HK-2 (cell line): Measurements from ENCODE around the gene CMTM7.
A peak's percentile ranks its signal among the peaks of the same experiment; 100 is the strongest.

Source experiments
- DNase-seq: peaks from one replicate; pipeline ENCODE4 v3.0.0-alpha.2; 2018; ENCODE audit not compliant: unreplicated experiment

Gene CMTM7, protein sequence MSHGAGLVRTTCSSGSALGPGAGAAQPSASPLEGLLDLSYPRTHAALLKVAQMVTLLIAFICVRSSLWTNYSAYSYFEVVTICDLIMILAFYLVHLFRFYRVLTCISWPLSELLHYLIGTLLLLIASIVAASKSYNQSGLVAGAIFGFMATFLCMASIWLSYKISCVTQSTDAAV

GRCh38 chr3:32391643-32392535, at the start of gene CMTM7:
Gene CMTM7, plus strand, starts transcription at chr3:32391853. Its CDS starts 54 bp downstream, at chr3:32391907.
- DNase-seq, result peak; percentile 78

GRCh38 chr3:32347343-32348125, 44.1 kb upstream of the CMTM7 start:
- DNase-seq, result no peak

GRCh38 chr3:32349184-32349583, 42.5 kb upstream of the CMTM7 start:
- no peak for DNase-seq

DNA sequence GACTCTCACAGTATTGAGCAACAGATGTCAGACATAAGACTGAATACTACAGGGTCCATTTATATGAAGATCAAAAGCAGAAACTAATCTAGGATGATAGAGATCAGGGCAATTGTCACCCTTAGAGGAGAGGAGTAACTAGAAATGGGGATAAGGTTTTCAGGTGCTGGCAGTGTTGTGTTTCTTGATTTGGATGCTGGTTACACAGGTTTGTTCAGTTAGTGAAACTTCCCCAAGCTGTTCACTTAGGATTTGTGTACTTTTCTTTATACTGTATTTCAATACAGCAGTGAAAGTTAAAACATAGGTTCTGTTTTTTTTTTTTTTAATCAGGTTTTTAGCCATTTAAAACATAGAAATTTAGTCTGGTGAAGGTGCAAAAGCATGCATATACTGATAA, 39.1 kb upstream of the CMTM7 start:
- no peak for DNase-seq

GRCh38 chr3:32353351-32353750, 38.3 kb upstream of the CMTM7 start:
- DNase-seq, result no peak

GRCh38 chr3:32354362-32354778, 37.3 kb upstream of the CMTM7 start:
- no peak for DNase-seq

GRCh38 chr3:32355751-32356291, 35.8 kb upstream of the CMTM7 start:
- no peak for DNase-seq

GRCh38 chr3:32359766-32360492, 31.7 kb upstream of the CMTM7 start:
- DNase-seq, result peak; percentile 6

- DNase-seq, result no peak
Measured at GRCh38 chr3:32360493-32360827, 31.2 kb upstream of the CMTM7 start.

GRCh38 chr3:32366638-32367397, 24.8 kb upstream of the CMTM7 start:
- no peak for DNase-seq

- no peak for DNase-seq
Measured at GRCh38 chr3:32367442-32367841, 24.2 kb upstream of the CMTM7 start.

- DNase-seq, result no peak
Measured at GRCh38 chr3:32371461-32372212, 20.0 kb upstream of the CMTM7 start.

- no peak for DNase-seq
Measured at GRCh38 chr3:32372213-32372490, 19.5 kb upstream of the CMTM7 start.

GRCh38 chr3:32373276-32373675, 18.4 kb upstream of the CMTM7 start:
- no peak for DNase-seq

- no peak for DNase-seq
Measured at GRCh38 chr3:32373844-32374243, 17.8 kb upstream of the CMTM7 start.

DNA sequence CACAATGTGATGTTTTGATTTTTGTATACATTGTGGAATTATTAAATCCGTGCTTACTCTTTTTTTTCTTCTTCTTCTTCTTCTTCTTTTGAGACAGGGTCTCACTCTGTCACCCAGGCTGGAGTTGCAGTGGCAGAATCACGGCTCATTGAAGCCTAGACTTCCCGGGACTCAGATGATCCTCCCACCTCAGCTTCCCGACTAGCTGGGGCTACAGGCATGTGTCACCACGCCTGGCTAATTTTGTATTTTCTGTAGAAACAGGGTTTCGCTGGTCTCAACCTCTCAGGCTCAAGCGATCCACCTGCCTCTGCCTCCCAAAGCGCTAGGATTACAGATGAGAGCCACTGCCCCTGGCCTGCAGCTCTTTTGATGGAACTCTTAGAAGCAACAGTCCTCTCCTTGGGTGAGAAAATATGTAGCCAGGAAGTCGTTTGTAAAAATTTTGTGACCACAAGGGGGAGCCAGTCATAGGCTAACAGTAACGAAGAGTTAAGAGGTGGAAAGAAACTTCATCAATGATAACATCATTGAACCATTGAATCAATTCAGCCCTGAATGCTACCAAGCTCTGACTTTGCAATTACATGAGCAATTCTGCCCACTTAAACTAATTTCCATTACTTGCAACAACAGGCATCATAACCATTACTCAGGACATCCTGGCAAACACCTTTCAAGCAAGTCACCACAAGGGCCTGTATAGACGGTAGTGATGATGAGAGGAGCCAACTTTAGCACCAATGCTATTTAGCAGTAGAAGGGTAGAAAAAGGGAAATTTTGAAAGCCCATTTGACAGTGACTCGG, 16.7 kb upstream of the CMTM7 start:
- DNase-seq, result peak; percentile 28

DNA sequence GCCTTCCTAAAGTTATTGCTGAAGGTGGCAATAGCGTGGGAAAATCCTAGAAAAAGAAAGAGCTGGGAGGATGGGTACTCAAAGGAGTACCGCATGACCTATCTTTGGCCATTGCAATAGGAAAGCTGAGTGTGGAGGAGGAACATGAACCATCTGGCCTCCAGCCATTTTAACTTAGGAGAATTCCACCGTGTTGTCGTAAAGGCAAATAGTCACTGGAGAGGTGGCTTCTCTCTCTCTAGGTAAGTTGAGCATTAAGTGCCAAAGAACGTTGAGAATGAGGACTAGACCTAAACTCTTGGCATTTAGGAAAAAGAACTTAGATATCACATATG, 16.1 kb upstream of the CMTM7 start:
- DNase-seq, result no peak

GRCh38 chr3:32376115-32376514, 15.5 kb upstream of the CMTM7 start:
- no peak for DNase-seq

DNA sequence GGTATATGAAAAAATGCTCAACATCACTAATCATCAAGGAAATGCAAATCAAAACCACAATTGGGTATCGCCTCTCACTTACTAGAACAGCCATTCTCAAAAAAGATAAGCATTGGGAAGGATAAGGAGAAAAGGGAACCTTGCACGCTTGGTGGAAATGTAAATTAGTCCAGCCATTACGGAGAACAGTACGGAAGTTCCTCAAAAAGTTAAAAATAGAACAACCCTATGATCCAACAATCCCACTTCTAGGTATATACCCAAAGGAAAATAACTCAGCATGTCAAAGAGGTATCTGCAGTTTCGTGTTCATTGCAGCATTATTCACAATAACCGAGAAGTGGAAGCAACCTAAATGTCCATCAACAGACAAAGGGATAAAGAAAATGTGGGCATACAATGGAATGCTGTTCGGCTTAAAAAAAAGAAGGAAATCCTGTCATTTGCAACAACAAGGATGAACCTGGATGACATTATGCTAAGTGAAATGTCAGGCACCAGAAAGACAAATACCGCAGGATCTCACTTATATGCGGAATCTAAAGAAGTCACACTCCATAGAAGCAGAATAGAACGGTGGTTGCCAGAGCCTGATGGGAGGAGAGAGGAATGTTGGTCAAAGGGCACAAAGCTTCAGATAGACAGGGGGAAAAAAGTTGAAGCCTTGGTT, 11.7 kb upstream of the CMTM7 start:
- no peak for DNase-seq
